Smooth muscle cell (in vitro differentiated cells): Measurements from ENCODE around the gene HDAC7. TPM values are rescaled to one million over a fixed set of nuclear protein-coding genes. Genes with fewer than 3 reads are reported as not detected.

Source experiments
- polyA plus RNA-seq: library from polyadenylated mRNA; unstranded; fragments of >200 nt; fragmentation: Nextera tagmentation; extraction: Ambion mirVana; gene quantifications from 2 replicates; pipeline ENCODE4 v1.2.1, GENCODE V29; 2016
- total RNA-seq: library from RNA; depleted of rRNA; stranded (reverse); fragments of >200 nt; gene quantifications from 2 replicates; pipeline ENCODE4 v1.2.3, GENCODE V29; 2014

HDAC7 gene
- total and polyA plus RNA-seq, 2 experiments from 2014 or later, result 24.1 to 32.4 TPM

Other genes with a start within 250 kb of the HDAC7 start
- gene RPAP3, start 113.9 kb downstream of the HDAC7 start, total RNA-seq, result 23.0 and 28.6 TPM in 2 replicates
- gene RPAP3, start 113.9 kb downstream of the HDAC7 start, polyA plus RNA-seq, result 17.0 and 18.9 TPM in 2 replicates
- 1.8 and 5.1 TPM in 2 replicates for gene ENDOU, start 94.4 kb downstream of the HDAC7 start, total RNA-seq
- gene ENDOU, start 94.4 kb downstream of the HDAC7 start, polyA plus RNA-seq, result 0.47 and 0.74 TPM in 2 replicates
- gene RAPGEF3, start 61.0 kb downstream of the HDAC7 start, total RNA-seq, result 4.0 and 5.6 TPM in 2 replicates
- 1.9 and 3.6 TPM in 2 replicates for gene RAPGEF3, start 61.0 kb downstream of the HDAC7 start, polyA plus RNA-seq
- gene SLC48A1, start 46.7 kb downstream of the HDAC7 start, total RNA-seq, result 2.4 and 11.4 TPM in 2 replicates
- 6.2 and 8.6 TPM in 2 replicates for gene SLC48A1, start 46.7 kb downstream of the HDAC7 start, polyA plus RNA-seq
- gene VDR, start 85.1 kb upstream of the HDAC7 start, total RNA-seq, result 6.5 and 16.5 TPM in 2 replicates
- 6.4 and 8.0 TPM in 2 replicates for gene VDR, start 85.1 kb upstream of the HDAC7 start, polyA plus RNA-seq
- gene TMEM106C, start 143.7 kb upstream of the HDAC7 start, total RNA-seq, result 58.8 and 58.9 TPM in 2 replicates
- 42.7 and 60.9 TPM in 2 replicates for gene TMEM106C, start 143.7 kb upstream of the HDAC7 start, polyA plus RNA-seq
- 1.6 and 8.6 TPM in 2 replicates for gene COL2A1, start 184.6 kb upstream of the HDAC7 start, total RNA-seq
- 1.6 and 2.8 TPM in 2 replicates for gene COL2A1, start 184.6 kb upstream of the HDAC7 start, polyA plus RNA-seq